AML-193 (cell line): ENCODE results near the gene TES.
A peak's percentile ranks its signal among the peaks of the same experiment; 100 is the strongest.

Experiments
- DNase-seq, 2 experiments: peaks; one replicate each; lab custom pipeline; 2025; lab: John Stamatoyannopoulos, UW

The TES gene

GRCh38 chr7:116222501-116222900 lies 12.2 kb downstream of the TES start:
- no peak for DNase-seq

GRCh38 chr7:116223588-116223987 lies 13.2 kb downstream of the TES start:
- DNase-seq, result no peak

- no peak for DNase-seq
These were observed 14.3 kb downstream of the TES start for GRCh38 chr7:116224492-116225098.

GRCh38 chr7:116225860-116226259 lies 15.5 kb downstream of the TES start:
- DNase-seq, result no peak

- no peak for DNase-seq
These were observed 16.3 kb downstream of the TES start for GRCh38 chr7:116226664-116227063.

- no peak for DNase-seq
These were observed 17.4 kb downstream of the TES start for GRCh38 chr7:116227678-116228239.

GRCh38 chr7:116228241-116228640 lies 17.9 kb downstream of the TES start:
- no peak for DNase-seq

GRCh38 chr7:116229366-116229765 lies 19.0 kb downstream of the TES start:
- no peak for DNase-seq

GRCh38 chr7:116230191-116231005 lies 20.1 kb downstream of the TES start:
- no peak for DNase-seq

- DNase-seq, result no peak
These were observed 21.2 kb downstream of the TES start for GRCh38 chr7:116231543-116231942.

GRCh38 chr7:116231949-116232348 lies 21.6 kb downstream of the TES start:
- DNase-seq, result no peak

GRCh38 chr7:116232350-116232749 lies 22.0 kb downstream of the TES start:
- DNase-seq, result no peak

GRCh38 chr7:116232920-116233319 lies 22.6 kb downstream of the TES start:
- peak; percentile 36 to 49 for DNase-seq

GRCh38 chr7:116234517-116235200 lies 24.3 kb downstream of the TES start:
- no peak for DNase-seq

GRCh38 chr7:116235380-116235779 lies 25.0 kb downstream of the TES start:
- no peak for DNase-seq

GRCh38 chr7:116236020-116236630 lies 25.8 kb downstream of the TES start:
- peak; percentile 60 to 68 for DNase-seq

- DNase-seq, result no peak
These were observed 28.7 kb downstream of the TES start for GRCh38 chr7:116239020-116239419.

GRCh38 chr7:116239434-116239833 lies 29.1 kb downstream of the TES start:
- DNase-seq, result no peak

- DNase-seq, result no peak
These were observed 29.8 kb downstream of the TES start for GRCh38 chr7:116240024-116240668.

GRCh38 chr7:116241291-116241690 lies 31.0 kb downstream of the TES start:
- DNase-seq, result no peak

GRCh38 chr7:116242178-116242577 lies 31.8 kb downstream of the TES start:
- no peak for DNase-seq

GRCh38 chr7:116242759-116243158 lies 32.4 kb downstream of the TES start:
- no peak for DNase-seq
